IPS DF 19.7 (cell line): ENCODE measurements around the gene TXNDC15.
"Not testable (repeated sequence)": the region's sequence is repeated elsewhere in the genome, so short reads cannot be mapped to it uniquely, and the experiment has no call there.

Source experiments
- DNase-seq: peaks from one replicate; pipeline ENCODE4 v3.0.0-alpha.2; 2013; ENCODE audit warnings: low read depth, low spot score

The TXNDC15 gene

DNA sequence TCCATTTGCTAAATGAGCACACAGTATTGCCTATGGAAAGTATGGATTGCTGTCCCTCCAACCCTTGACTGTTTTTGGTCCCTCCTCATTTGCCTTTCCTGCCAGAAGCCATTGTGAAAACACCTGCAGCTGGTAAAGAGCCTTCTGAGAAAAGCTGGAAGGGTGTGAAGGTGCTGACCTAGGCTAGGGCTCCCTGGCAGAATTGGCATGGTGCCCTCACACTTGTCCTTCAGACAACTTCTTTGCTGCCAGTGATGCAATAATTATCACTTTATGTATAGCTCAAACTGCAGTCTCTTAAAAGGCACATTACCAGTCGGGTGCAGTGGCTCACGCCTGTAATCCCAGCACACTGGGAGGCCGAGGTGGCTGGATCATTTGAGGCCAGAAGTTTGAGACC is 4.2 kb downstream of the TXNDC15 start:
- no peak for DNase-seq

DNA sequence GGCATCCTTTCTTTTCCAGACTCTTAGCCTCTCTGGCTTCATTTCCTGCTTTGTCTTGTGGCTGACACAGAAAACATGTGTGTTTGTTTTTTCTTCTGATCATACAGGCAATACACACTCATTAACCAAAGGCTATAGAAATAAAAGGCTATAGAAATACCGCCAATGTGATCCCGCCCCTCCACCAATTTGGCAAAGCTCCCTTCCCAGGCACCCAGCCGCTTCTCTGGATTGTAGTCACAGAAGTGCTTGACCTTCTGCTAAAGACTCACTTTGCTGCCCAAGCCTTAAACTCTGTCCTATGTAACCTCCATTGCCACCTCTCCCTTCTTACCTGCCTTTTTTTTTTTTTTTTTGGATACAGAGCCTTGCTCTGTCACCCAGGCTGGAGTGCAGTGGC is 5.3 kb downstream of the TXNDC15 start:
- no peak for DNase-seq

DNA sequence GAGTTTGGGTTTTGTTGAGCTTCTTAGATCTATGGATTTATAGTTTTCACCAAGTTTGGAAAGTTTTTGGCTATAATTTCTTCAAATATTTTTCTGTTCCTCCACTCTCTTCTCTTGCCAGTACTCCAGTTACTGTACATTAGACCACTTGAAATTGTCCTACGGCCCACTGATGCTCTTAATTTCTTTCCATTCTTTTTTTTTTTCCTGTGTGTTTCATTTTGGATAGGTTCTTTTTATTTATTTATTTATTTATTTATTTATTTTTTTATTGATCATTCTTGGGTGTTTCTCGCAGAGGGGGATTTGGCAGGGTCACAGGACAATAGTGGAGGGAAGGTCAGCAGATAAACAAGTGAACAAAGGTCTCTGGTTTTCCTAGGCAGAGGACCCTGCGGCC is 6.8 kb downstream of the TXNDC15 start:
- not testable (repeated sequence) for DNase-seq

DNA sequence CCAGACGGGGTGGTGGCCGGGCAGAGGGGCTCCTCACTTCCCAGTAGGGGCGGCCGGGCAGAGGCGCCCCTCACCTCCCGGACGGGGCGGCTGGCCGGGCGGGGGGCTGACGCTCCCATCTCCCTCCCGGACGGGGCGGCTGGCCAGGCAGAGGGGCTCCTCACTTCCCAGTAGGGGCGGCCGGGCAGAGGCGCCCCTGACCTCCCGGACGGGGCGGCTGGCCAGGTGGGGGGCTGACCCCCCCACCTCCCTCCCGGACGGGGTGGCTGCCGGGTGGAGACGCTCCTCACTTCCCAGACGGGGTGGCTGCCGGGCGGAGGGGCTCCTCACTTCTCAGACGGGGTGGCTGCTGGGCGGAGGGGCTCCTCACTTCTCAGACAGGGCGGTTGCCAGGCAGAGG is 7.5 kb downstream of the TXNDC15 start:
- not testable (repeated sequence) for DNase-seq

DNA sequence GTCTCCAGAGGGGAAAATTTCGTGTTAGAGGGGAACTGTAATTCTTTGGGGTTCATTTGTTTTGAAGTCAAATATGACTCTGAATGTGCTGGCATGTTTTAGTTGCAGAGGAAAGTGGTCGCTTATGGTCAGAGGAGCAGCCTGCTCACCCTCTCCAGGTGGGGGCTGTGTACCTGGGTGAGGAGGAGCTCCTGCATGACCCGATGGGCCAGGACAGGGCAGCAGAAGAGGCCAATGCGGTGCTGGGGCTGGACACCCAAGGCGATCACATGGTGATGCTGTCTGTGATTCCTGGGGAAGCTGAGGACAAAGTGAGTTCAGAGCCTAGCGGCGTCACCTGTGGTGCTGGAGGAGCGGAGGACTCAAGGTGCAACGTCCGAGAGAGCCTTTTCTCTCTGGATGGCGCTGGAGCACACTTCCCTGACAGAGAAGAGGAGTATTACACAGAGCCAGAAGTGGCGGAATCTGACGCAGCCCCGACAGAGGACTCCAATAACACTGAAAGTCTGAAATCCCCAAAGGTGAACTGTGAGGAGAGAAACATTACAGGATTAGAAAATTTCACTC is 13.5 kb downstream of the TXNDC15 start:
- DNase-seq = no peak

DNA sequence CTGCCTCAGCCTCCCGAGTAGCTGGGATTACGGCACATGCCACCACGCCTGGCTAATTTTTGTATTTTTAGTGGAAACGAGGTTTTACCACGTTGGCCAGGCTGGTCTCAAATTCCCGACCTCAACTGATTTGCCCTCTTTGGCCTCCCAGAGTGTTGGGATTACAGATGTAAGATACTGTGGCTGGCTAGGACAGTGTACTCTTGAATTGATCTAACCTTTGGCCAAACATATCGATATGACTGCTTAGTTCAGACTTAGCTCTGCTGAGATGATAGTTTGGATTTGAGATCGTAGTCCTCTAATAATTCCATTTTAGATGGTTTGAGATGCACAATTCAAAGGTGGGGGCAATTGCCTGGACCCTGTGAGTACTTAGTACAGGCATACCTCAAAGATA is 15.2 kb downstream of the TXNDC15 start:
- no peak for DNase-seq

DNA sequence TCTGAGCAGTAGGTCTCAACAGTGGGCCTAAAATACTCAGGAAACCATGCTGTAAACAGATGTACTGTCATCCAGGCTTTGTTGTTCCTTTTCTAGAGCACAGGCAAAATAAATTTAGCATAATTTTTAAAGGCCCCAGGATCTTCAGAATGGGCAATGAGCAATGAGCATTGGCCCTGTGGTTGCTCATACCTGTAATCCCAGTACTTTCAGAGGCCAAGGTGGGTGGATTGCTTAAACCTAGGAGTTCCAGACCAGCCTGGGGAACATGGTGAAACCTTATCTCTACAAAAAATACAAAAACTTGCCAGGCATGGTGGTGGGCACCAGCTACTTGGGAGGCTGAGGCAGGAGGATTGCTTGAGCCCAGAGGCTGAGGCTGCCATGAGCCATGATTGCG is 17.3 kb downstream of the TXNDC15 start:
- DNase-seq = no peak

DNA sequence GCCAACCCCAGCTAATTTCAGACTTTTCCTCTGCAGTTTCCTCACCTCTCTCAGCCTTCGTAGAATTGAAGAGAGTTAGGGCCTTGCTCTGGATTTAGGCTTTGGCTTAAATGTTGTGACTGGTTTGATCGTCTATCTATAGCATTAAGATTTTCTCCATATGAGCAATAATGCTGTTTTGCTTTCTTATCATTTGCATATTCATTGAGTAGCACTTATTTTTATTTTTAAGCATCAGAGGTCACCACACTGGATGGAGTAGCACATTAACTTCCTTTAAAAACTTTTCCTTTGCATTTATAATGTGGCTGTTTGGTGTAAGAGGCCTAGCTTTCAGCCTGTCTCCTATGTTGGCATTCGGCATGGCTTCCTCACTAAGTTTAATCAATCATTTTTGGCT is 18.1 kb downstream of the TXNDC15 start:
- DNase-seq = no peak

DNA sequence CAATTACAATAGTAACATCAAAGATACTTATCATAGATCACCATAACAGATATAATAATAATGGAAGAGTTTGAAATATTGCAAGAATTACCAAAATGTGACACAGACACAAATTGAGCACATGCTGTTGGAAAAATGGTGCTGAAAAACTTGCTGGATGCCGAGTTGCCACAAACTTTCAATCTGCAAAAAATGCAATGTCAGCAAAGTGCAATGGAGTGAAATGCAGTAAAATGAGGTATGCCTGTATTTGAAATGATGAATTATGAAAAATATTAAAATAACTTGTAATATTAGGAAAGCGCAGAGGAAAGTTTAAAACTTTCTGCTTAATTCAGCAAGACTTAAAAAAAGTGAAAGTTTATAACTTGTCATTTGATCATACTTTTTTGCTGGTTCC is 18.8 kb downstream of the TXNDC15 start:
- no peak for DNase-seq

DNA sequence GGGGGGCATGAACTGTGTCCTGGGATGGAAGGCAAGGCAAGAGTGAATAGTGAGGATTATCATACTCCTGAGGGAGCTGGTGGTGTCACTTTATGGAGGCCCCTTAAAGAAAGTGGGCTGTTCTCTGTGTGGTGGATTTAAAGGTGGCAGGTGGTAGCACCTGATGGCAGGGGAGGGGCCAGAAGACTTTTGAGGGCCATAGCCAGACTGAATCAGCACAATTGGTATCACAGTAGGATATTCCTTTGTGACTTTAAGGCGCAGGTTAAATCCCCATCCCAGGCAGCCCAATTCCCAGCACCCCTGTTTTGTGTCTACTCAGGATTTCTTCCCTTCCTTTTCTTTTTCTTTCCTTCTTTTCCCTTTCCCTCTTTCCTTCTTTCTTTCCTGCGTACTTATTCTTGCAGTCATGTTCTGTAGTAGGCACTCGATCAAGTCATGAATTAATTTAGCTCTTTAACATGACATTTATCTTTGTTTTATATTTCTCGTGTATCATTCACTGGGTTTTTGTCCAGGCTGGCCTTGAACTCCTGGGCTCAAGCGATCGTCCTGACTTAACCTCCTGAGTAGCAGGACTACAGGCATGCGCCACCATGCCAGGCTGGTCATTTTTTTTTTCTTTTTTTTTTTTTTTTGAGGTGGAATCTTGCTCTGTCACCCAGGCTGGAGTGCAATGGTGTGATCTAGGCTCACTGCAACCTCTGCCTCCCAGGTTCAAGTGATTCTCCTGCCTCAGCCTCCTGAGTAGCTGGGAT is 19.8 kb downstream of the TXNDC15 start:
- DNase-seq = no peak

DNA sequence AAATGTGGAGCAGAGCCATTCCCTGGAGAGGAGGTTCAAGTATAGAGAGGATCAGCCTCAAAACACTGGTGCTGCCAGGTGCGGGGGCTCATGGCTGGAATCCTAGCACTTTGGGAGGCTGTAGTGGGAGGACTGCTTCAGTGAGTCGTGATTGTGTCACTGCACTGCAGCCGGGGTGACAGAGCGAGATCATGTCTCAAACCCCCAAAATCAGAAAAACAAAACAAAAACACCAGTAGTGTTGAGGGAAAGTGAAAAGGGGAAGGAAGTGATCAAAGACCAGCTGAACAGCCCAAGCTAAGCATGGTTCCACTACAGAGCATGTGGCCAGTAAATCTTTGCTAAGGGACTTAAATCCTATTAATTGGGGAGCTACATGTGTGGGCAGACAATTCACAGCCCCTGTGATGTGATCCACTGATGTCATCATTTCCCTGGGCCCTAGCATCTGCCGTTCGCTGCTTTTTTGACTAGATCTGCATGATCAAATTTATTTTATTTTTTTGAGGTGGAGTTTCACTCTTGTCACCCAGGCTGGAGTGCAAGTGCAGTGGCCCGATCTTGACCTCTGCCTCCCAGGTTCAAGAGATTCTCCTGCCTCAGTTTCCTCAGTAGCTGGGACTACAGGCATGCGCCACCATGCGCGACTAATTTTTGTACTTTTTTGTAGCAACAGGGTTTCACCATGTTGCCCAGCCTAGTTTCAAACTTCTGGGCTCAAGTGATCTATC is 28.1 kb downstream of the TXNDC15 start:
- DNase-seq = no peak

DNA sequence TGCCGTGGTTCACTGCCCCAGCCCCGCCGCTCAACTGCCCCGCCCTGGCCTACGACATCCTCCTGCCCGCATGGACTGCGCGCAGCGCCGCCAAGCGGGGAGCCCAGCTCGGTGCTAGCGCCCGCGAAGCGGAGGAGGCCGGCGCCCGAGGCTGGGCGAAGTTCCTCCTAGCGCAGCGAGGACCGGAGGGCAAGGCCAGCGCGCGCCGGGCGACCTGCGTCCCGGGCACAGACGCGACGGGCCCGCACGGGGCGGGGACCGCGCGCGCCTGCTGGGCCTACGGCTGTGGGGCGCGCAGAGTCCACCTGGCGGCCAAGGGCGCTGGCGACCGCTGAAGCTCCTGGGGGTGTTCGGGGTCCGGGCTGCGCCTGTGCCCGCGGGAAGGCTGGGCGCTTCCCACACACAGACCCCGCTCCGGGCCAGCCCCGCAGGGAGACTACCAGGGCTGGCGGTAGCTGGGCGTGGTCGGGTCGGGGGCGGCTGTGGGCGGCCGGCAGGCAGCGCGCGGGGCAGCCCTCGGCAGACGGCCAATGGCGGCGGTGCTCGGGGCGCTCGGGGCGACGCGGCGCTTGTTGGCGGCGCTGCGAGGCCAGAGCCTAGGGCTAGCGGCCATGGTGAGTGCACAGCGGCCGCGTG is 30.6 kb downstream of the TXNDC15 start, which contains the start of gene PCBD2:
Gene PCBD2 (plus strand): TSS at position 522 of the 636 bp plus-strand sequence. CDS start 9 bp downstream, at position 531.
- DNase-seq = peak; percentile 30

DNA sequence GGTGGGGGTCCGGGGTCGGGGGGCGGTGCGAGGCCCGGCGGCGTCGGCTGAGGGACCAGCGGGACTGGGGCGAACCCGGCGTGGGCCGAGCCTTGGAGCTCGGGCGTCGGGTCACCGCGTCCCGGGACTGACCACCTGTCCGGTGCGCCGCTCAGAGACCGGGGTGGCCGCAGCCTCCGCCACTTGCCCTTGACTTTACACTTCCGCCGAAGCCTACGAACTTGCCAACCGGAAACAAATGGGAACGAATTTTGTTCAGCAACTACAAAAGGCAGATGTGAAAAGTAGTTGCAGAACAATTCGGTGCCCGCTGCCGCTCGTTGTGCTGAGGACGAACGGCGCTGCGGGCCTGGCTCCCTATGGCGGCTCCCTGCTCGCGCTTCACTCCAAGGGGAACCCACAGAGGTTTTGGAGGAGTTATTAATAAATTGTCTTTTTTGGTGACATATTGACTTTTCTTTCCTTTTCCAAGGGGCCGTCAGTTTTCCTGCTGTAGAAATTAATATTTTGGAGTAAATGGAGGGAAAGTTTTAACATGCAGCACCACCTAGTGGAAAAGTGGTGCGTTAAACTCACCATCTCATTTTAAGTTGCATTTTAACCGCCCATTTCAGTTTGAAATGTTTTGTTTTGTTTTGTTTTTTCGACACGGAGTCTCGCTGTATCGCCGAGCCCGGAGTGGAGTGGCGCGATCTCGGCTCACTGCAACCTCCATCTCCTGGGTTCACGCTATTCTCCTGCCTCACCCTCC is 31.2 kb downstream of the TXNDC15 start:
- DNase-seq = no peak

DNA sequence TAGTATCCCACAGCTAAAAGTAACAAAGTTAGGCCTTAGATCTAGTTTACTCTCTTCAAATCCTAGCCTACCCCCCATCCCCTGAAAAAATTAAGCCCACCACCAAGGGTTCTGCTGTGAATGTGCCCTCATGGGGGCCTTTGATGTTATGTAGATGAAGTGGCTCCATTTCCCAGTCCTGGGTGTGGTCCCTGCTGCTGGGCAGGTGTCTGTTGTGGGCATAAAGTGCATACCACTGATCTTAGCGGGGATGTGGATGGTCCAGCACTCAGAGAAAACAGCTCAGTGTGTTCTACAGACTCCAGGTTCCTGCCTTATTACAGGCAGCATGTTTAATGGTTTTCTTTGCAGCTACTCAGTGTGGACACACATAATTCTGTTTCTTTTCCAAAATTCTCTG is 32.6 kb downstream of the TXNDC15 start:
- no peak for DNase-seq

DNA sequence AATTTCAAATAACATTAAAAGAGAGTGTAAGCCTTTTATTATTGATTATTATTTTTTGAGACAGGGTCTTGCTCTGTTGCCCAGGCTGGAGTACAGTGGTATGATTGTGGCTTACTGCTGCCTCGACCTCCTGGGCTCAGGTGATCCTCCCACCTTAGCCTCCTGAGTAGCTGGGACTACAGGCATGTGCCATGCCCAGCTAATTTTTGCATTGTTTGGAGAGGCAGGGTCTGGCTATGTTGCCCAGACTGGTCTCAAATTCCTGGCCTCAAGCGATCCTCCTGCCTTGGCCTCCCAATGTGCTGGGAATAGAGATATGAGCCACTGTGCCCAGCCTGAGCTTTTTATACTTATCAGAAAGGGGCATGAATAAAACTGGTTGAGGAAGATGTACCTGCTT is 36.6 kb downstream of the TXNDC15 start:
- not testable (repeated sequence) for DNase-seq

DNA sequence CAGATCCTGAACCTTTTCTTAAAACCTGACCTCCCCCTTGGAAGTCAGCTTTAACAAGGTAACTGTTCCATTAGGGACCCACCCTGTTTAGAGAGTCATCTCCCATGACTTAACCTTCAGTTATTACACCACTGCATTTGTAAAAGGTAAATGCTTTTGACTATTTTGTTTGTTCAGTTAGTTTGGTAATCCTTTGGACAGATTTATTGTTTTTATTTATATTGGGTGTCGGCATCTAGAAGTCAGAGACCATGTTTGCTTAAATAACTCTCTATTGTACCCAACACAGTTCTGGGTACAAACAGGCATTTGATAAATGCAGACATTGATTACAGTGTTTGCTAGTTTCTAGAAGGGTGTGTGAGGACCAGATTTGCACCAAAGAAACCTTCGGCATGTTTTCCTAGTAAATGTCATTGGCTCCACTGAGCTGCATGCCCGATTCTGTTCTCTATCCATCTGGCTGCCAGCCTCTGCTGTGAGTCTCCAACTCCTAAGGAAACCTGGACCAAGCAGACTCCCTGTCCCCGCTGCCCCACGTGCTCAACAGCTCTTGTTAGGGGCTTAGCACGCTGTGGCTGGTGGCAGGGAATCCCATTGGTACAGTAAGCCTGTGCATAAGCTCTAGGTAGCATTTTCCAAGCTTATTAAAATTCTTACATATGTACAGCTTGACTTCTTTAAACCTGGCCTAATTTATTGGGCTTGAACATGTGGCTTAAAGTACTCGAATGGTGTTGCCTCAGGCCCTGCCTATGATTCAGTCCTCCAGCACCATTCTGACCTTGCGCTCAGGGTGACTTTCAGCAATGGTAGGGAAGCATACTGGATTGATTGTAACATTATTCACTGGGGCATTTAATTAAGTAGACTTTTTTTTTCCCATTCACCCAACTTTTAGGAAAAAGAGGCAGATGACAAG is 37.4 kb downstream of the TXNDC15 start:
- no peak for DNase-seq

DNA sequence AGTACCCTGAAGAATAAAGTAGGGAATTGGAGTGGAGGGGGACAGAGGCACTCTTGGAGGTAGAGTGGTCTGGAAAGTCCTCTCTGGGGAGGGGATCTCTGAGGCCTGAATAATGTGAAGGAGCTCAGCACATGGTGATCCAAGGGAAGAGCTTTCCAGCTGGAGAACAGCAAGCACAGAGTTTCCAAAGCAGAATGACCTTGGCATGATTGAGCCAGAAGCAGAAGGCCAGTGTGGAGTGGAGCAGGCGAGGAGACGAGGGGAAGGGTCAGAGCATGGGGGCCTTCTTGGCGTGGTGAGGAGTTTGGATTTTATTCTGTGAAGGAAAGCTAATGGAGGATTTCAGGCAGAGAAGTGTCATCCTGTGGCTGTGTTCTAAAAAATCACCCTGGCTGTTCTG is 39.1 kb downstream of the TXNDC15 start:
- DNase-seq = no peak

DNA sequence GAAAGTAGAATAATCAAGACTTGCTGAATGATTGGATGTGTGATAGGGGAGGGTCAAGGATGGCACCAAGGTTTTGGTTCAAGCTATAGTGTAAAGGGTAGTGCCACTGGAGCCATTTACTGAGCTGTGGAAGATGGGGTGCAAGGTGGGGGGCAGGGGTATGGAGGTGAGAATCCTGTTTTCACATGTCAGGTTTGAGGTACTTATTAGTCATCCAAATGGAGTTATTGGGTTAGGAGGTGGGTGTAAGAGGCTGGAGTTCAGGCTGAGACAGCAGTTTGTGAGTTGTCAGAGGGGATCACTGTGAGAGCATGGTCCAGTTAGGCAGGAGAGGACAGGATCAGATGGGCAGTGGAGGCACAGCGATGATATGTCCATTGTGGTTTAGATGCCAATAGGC is 39.6 kb downstream of the TXNDC15 start:
- DNase-seq = no peak

DNA sequence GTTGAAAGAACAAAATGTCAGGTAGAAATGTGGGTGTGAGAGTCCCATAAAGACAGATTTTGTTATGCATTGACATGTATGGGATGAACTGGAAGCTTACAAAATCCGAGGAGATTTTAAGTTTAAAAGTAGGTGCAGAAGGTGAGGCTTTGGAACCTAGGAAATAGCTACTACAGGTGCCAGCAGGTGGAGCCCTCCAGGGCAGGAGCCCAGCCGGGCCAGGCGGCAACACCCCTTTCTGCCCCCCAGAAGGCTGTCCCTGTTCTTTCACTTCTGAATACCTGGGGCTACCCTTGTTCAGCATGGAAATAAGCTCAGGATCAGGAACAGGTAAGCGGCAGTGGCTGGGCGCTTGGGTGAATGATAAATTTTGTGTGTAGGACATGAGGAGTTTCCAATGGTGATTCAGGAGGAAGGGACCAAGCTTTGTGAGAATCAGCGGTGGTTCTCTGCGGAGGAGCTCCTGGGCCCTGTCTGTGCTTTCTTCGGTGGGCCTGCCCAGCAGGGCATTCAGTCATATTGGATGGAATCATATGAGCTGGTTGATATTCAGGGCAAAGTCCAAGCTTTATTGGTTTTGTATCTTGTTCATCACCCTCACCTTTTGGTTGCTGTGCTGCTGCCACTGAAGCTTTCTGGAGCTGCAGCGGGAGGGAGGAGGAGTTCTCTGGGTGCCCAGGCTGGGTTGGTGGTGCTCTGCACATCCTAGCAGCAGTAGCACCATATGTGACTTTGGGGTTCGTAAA is 43.1 kb downstream of the TXNDC15 start:
- DNase-seq = no peak

DNA sequence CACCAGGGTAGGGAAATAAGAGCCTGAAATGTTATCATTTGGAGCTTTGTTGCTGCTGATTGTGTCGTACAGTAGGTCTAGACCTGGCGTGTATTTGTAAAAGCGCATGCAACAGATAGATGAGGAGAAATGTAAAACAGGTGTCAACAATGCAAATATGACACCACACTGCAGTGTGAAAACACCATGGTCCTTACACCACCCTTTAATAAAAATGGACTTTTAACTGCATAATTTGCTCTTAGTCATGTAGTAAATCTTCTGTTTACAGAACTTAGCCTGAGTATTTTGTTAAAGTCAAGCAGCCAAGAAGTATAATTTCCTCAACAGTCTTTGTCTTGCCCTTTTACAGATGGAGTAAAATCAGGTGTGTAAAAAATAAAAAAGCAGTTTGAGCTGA is 44.7 kb downstream of the TXNDC15 start:
- DNase-seq = no peak
